HL-60 (cell line): ENCODE measurements around the gene PITX2.

ENCODE experiments used
- GABPA ChIP-seq: IDR thresholded peaks from 2 replicates; pipeline ENCODE4 v1.6.1; 2012; ENCODE audit warnings: low read depth
- POLR2AphosphoS5 ChIP-seq: IDR thresholded peaks from 2 replicates; pipeline ENCODE4 v1.6.1; 2012; ENCODE audit warnings: low read depth
- SPI1 ChIP-seq: IDR thresholded peaks from 2 replicates; pipeline ENCODE4 v1.6.1; 2012; ENCODE audit warnings: low read depth, mild to moderate bottlenecking, borderline replicate concordance
- TF ChIP-seq, protein P1 (sequence below): IDR thresholded peaks from one replicate; pipeline ENCODE4 v1.5.1; 2011; ENCODE audit warnings: low read length, control low read depth, inconsistent platforms; ENCODE audit not compliant: insufficient read depth
- TF ChIP-seq, protein P2 (sequence below): IDR thresholded peaks from 2 replicates; pipeline ENCODE4 v1.6.1; 2012; ENCODE audit warnings: low read depth; ENCODE audit not compliant: insufficient replicate concordance

DNA sequence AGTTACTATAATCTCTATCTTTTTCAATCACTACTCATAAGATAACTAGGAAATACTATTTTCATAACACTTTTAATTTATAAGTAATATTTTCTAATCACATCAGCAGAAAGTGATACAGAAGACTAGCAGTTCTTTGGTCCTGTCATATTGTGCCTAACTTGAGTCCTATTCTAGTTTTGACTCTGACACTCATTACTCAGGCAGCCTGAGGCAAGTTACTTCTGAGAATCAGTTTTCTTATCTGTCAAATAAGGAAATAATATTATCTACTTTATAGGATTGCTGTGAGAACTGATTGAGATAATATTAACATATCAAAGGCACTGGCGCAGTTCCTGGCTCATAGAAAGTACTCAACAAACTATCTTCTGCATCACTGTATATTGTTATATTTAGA is 17.8 kb downstream of the PITX2 start:
- TF ChIP-seq, protein P1, sequence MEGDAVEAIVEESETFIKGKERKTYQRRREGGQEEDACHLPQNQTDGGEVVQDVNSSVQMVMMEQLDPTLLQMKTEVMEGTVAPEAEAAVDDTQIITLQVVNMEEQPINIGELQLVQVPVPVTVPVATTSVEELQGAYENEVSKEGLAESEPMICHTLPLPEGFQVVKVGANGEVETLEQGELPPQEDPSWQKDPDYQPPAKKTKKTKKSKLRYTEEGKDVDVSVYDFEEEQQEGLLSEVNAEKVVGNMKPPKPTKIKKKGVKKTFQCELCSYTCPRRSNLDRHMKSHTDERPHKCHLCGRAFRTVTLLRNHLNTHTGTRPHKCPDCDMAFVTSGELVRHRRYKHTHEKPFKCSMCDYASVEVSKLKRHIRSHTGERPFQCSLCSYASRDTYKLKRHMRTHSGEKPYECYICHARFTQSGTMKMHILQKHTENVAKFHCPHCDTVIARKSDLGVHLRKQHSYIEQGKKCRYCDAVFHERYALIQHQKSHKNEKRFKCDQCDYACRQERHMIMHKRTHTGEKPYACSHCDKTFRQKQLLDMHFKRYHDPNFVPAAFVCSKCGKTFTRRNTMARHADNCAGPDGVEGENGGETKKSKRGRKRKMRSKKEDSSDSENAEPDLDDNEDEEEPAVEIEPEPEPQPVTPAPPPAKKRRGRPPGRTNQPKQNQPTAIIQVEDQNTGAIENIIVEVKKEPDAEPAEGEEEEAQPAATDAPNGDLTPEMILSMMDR, result no peak
- TF ChIP-seq, protein P2, sequence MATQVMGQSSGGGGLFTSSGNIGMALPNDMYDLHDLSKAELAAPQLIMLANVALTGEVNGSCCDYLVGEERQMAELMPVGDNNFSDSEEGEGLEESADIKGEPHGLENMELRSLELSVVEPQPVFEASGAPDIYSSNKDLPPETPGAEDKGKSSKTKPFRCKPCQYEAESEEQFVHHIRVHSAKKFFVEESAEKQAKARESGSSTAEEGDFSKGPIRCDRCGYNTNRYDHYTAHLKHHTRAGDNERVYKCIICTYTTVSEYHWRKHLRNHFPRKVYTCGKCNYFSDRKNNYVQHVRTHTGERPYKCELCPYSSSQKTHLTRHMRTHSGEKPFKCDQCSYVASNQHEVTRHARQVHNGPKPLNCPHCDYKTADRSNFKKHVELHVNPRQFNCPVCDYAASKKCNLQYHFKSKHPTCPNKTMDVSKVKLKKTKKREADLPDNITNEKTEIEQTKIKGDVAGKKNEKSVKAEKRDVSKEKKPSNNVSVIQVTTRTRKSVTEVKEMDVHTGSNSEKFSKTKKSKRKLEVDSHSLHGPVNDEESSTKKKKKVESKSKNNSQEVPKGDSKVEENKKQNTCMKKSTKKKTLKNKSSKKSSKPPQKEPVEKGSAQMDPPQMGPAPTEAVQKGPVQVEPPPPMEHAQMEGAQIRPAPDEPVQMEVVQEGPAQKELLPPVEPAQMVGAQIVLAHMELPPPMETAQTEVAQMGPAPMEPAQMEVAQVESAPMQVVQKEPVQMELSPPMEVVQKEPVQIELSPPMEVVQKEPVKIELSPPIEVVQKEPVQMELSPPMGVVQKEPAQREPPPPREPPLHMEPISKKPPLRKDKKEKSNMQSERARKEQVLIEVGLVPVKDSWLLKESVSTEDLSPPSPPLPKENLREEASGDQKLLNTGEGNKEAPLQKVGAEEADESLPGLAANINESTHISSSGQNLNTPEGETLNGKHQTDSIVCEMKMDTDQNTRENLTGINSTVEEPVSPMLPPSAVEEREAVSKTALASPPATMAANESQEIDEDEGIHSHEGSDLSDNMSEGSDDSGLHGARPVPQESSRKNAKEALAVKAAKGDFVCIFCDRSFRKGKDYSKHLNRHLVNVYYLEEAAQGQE, result no peak
- TF ChIP-seq GABPA (no peak), POLR2AphosphoS5 (no peak), SPI1 (no peak)
